Activated CD4-positive, alpha-beta T cell treated with anti-CD3 and anti-CD28 coated beads for 48 hours (primary cell): ENCODE measurements around the gene DENND6B.

Experiments used
- DNase-seq: peaks from one replicate; pipeline ENCODE4 v3.0.0-alpha.2; 2020

Gene DENND6B

GRCh38 chr22:50302041-50302541 is 24.7 kb downstream of the DENND6B start:
- no peak for DNase-seq

GRCh38 chr22:50301581-50301991 is 25.2 kb downstream of the DENND6B start:
- DNase-seq, result no peak

GRCh38 chr22:50300620-50301257 is 26.1 kb downstream of the DENND6B start:
- no peak for DNase-seq

- DNase-seq, result no peak
Measured at GRCh38 chr22:50299785-50300619, 26.8 kb downstream of the DENND6B start.

- DNase-seq, result no peak
Measured at GRCh38 chr22:50298937-50299784, 27.7 kb downstream of the DENND6B start.

GRCh38 chr22:50298266-50298637 is 28.6 kb downstream of the DENND6B start:
- DNase-seq, result no peak

- no peak for DNase-seq
Measured at GRCh38 chr22:50297510-50298265, 29.1 kb downstream of the DENND6B start.

- no peak for DNase-seq
Measured at GRCh38 chr22:50296658-50297490, 29.9 kb downstream of the DENND6B start.

GRCh38 chr22:50294319-50294656 is 32.5 kb downstream of the DENND6B start:
- DNase-seq, result no peak

GRCh38 chr22:50293441-50294318 is 33.1 kb downstream of the DENND6B start:
- DNase-seq, result no peak

- DNase-seq, result no peak
Measured at GRCh38 chr22:50292643-50293440, 34.0 kb downstream of the DENND6B start.

- DNase-seq, result no peak
Measured at GRCh38 chr22:50289942-50290630, 36.7 kb downstream of the DENND6B start.

GRCh38 chr22:50289151-50289941 is 37.5 kb downstream of the DENND6B start:
- no peak for DNase-seq

- DNase-seq, result no peak
Measured at GRCh38 chr22:50287731-50288130, 39.1 kb downstream of the DENND6B start.

GRCh38 chr22:50286701-50287318 is 40.0 kb downstream of the DENND6B start:
- DNase-seq, result no peak

GRCh38 chr22:50286275-50286674 is 40.5 kb downstream of the DENND6B start:
- DNase-seq, result no peak

GRCh38 chr22:50285568-50286229 is 41.1 kb downstream of the DENND6B start:
- no peak for DNase-seq
